NCI-H2171 treated with DMSO at 0.1 percent for 48 hours (cell line): Measurements from ENCODE around the gene KIF5C.
A peak's percentile ranks its signal among the peaks of the same experiment; 100 is the strongest.
"Not testable (repeated sequence)": the region's sequence is repeated elsewhere in the genome, so short reads cannot be mapped to it uniquely, and the experiment has no call there.

ENCODE experiments used
- DNase-seq: peaks from one replicate; lab custom pipeline; 2025; lab: John Stamatoyannopoulos, UW

Gene KIF5C

DNA sequence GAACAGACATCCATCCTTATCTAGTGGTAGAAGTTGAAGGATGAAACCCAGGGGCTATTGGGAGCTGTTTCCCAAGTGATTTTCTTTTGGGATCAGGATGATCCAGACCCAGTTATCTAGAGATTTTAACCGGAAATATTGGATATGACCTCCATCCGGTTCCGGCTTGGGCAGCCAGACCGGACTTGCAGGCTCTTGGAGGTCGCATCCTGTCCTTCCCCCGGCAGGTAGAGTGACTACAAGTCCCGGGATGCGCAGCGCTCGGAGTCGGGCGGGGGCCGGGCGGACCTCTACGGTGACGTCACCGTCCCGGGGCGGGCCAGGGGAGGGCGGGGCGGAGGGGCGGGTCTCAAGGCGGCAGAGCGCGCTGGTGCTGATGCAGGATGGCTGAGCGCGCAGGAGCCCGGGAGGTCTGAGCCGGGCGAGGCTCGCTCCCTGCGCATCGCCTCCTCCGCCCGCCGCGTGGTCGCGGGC, at the start of gene KIF5C:
Gene KIF5C, plus strand, starts transcription at position 360 of the 474 bp plus-strand sequence. CDS start 391 bp downstream, outside the sequence.
- peak; percentile 90 for DNase-seq

GRCh38 chr2:148826791-148827190, 48.2 kb upstream of the KIF5C start:
- no peak for DNase-seq

DNA sequence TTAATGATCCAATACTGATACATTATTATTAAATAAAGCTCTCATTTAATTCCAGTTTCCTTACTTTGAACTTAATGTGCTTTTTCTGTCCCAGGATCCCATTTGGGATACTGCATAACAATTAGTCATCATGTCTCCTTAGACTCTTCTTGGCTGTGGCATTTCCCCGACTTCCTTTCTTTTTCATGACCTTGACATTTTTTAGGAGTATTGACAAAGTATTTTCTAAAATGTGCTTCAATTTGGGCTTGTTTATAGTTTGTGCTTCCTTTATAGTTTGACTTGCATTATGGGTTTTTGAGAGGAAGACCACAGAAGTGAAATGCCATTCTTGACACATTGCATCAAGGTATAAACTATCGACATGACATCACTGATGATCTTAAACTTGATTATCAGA, 46.1 kb upstream of the KIF5C start:
- DNase-seq, result no peak

DNA sequence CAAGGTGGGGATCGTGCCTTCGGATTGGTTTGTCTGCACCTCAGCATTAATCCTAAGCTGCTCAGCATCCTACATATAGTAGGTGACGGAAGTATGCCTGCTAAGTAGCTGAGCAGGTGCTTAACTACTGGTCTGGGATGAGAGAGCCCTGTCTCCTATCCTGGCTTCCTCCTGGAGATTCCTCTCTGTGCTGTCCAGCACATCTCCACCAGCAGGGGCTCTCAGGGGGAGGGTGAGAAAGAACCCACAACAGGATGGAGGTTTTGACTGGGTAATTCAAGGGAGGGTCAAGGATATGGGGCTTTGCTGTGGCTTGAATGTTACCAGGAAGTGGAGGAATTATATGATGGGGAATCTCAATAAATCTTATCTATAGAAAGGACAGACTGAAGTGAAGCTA, 45.4 kb upstream of the KIF5C start:
- DNase-seq, result no peak

DNA sequence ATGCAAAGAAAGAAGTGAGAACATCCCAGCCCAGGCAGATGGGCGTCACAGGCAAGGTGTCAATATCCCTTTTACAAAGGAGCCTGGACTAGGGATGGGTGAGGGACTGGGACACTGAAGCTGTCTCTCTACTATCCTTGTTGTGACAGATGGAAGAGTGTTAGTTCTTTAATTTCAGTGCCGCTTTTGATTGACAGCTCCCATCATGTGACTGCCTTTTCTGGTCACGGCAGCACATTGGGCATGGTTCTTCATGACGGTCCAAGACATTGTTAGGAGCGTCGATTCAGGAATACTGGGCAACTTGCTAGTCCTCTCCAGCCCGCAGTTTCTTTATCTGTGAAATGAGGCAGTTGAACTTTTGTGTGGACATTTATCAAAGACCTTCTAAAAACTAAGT, 42.4 kb upstream of the KIF5C start:
- no peak for DNase-seq

DNA sequence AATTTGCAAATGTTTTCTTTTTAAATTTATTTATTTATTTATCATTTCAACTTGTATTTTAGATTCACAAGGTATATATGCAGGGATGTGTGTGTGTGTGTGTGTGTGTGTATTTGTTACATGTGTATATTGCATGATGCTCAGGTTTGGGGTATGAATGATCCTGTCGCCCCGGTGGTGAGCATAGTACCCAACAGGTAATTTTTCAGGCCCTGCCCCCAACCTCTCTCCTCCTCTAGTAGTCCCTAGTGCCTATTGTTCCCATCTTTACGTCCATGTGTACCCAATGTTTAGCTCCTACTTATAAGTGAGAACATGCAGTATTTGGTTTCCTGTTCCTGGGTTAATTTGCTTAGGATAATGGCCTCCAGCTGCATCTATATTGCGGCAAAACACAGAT, 33.0 kb upstream of the KIF5C start:
- DNase-seq, result no peak

GRCh38 chr2:148848146-148848545, 26.9 kb upstream of the KIF5C start:
- no peak for DNase-seq

DNA sequence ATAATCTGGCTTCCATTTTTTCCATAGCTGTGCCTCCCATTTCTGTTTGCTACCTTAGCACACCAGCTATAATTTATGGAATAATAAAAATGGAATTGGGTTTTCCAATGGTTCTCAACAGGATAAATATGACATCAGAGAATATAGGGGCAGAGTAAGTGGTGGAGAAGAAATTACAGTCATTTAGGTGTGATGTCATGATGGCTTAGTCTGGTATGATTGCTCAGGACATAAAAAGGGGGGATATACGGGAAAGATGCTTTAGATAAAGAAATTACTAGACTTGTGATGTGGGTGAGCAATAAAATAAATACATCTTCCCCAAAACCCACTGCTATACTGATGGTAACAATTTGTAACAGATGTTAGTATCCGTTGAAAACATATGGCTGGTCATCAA, 21.6 kb upstream of the KIF5C start:
- peak; percentile 45 for DNase-seq

- DNase-seq, result no peak
Measured at GRCh38 chr2:148860037-148860436, 15.0 kb upstream of the KIF5C start.

DNA sequence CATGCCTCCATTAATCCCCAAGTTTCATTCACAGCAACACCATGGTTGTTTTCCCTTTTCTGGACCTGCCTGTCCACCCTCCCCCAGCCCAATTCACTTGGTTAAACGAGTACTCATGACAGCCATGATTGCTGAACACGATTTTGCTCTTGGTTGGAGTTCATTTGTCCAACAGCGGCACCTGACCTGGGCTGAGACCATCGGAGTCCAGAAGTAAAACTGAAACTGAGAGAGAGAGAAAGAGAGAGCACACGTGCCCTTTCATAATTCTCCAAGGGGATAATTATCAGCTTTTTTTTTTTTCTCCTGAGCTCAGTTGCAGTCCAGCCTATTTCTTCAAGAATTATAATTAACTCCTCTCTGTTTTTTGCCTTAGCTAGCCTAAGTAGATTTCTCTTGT, 13.7 kb upstream of the KIF5C start:
- DNase-seq, result no peak

DNA sequence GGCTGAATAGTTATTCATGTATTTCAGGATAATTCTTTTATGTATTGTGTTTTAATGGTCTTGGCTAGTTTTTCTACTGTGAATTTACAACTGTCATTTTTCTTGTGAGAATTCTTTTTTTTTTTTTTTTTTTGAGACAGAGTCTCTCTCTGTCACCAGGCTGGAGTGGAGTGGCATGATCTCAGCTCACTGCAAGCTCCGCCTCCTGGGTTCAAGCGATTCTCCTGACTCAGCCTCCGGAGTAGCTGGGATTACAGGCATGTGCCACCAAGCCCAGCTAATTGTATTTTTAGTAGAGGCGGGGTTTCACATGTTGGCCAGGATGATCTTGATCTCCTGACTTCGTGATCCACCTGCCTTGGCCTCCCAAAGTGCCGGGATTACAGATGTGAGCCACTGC, 12.5 kb upstream of the KIF5C start:
- not testable (repeated sequence) for DNase-seq

- DNase-seq, result peak; percentile 31
Measured at GRCh38 chr2:148865512-148865911, 9.5 kb upstream of the KIF5C start.

DNA sequence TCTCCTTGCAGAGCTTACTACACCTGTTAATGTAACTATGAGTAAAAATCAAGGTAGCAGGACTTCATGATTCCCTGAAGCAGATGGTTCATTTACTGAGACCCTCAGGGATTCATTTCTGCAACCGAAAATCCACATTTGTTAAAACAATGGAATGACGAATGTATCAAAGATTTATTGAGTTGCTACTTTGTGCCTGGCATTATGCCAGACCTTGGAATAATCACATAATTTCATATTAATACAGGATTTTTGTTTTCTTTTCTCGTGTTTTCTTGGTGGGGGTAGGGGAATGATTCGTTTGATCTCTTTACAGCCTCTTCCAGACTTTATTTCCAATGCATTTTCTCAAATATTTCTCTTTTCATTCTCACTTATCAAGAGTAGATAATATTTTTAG, 8.9 kb upstream of the KIF5C start:
- no peak for DNase-seq

GRCh38 chr2:148867079-148867769, 7.8 kb upstream of the KIF5C start:
- no peak for DNase-seq

- DNase-seq, result no peak
Measured at GRCh38 chr2:148875387-148876051, 492 bp downstream of the KIF5C start.

GRCh38 chr2:148876202-148876594, 1.2 kb downstream of the KIF5C start:
- peak; percentile 64 for DNase-seq

- DNase-seq, result peak; percentile 92
Measured at GRCh38 chr2:148876595-148877402, 1.8 kb downstream of the KIF5C start.

GRCh38 chr2:148877403-148877740, 2.3 kb downstream of the KIF5C start:
- DNase-seq, result peak; percentile 43

DNA sequence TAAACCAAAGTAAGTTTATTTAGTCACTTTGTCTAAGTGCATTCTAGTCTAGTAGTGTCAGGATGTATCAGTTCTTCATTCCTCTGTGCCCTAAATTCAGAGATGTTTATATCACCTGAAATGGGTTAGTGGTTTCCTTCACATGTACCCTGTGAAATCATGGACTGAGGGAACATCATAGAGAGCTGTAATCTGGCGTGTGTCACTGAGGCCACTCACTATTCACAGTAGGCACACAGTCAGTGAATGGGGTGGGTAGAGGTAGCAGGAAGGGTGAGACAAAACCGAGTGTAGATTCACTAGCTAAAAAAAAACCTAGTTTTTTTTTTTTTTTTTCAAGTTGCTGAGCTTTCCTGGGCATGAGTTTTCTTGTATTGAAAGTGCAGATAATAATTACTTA, 5.6 kb downstream of the KIF5C start:
- DNase-seq, result no peak

- no peak for DNase-seq
Measured at GRCh38 chr2:148882051-148882450, 7.0 kb downstream of the KIF5C start.

GRCh38 chr2:148885209-148885608, 10.2 kb downstream of the KIF5C start:
- no peak for DNase-seq

DNA sequence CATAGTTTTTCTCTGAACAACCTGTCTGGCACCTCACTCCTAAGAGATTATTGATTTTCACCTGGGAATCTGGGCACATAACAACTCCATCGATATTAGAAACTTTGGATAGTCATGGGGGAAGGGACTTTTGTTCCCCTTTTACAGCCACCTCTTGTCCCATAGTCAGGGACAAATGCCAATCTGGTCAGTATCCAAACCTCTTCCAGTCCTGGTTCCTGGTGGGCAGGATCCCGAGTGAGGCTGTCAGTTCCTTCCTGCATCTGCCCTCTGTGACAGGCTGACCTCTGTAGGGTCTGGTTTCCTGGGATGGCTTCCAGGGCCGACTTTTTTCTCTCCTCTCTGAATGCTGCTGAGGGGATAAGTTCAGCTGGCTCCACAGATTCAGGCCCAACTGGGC, 11.0 kb downstream of the KIF5C start:
- no peak for DNase-seq
